Panc1 (cell line): ENCODE results near the gene ACBD3. TPM values are rescaled to one million over a fixed set of nuclear protein-coding genes. Genes with fewer than 3 reads are reported as not detected.

Experiments
- ATAC-seq: fragments of 200-7000 bp; cut with Tn5 transposase; 2 replicates; pipeline ENCODE4 v1.9.1; 2020; ENCODE audit warnings: mild to moderate bottlenecking, moderate library complexity
- BruUV-seq: library from RNA; stranded (reverse); fragments of 400-500 nt; replicated peaks from 2 replicates; lab custom pipeline; 2021; lab: Mats Ljungman, UMichigan
- CTCF ChIA-PET: fragments of 300-600 bp; sonication (Branson Sonifier 250); formaldehyde crosslinking; loops from one replicate; lab custom pipeline; 2022; ENCODE audit warnings: antibody characterized with exemption; lab: Charles Lee
- POLR2A ChIA-PET: fragments of 300-600 bp; sonication (Branson Sonifier 250); formaldehyde crosslinking; loops from one replicate; lab custom pipeline; 2022; ENCODE audit warnings: antibody characterized with exemption; lab: Charles Lee
- DNase-seq: peaks from one replicate; pipeline ENCODE4 v3.0.0-alpha.2; 2010; ENCODE audit warnings: low read depth, low spot score
- H3K27ac ChIP-seq: 2 replicates; pipeline ENCODE4 v1.5.1; 2011; ENCODE audit warnings: mild to moderate bottlenecking, low read length, inconsistent platforms
- H3K27me3 ChIP-seq: fragments of 200-500 bp; sonication (Bioruptor generic); 2 replicates; pipeline ENCODE4 v1.6.0; 2014; ENCODE audit warnings: low read length, inconsistent platforms; ENCODE audit not compliant: control insufficient read depth, insufficient read depth
- H3K36me3 ChIP-seq: fragments of 200-500 bp; sonication (Bioruptor generic); 2 replicates; pipeline ENCODE4 v1.5.1; 2014; ENCODE audit warnings: inconsistent platforms, mild to moderate bottlenecking, low read length, moderate library complexity; ENCODE audit not compliant: control insufficient read depth, insufficient read depth
- H3K4me1 ChIP-seq: 2 replicates; pipeline ENCODE4 v1.5.1; 2011; ENCODE audit warnings: inconsistent platforms, mild to moderate bottlenecking, low read length, moderate library complexity; ENCODE audit not compliant: control insufficient read depth, insufficient read depth
- H3K4me3 ChIP-seq, 2 experiments: 2 replicates each; pipeline ENCODE4 v1.5.1; 2011 to 2012; ENCODE audit warnings: low read depth in 2 of 2, low read length in 2 of 2, mild to moderate bottlenecking in 2 of 2, inconsistent platforms in 1 of 2, moderate library complexity in 1 of 2
- H3K9me3 ChIP-seq: fragments of 200-500 bp; sonication (Bioruptor generic); 2 replicates; pipeline ENCODE4 v1.5.1; 2014; ENCODE audit warnings: low read depth, mild to moderate bottlenecking, inconsistent platforms, low read length, moderate library complexity; ENCODE audit not compliant: control insufficient read depth, insufficient read depth
- CTCF ChIP-seq: fragments of 450-650 bp; IDR thresholded peaks from 2 replicates; pipeline ENCODE4 v1.5.1; 2017; ENCODE audit warnings: mild to moderate bottlenecking
- POLR2AphosphoS5 ChIP-seq: IDR thresholded peaks from 2 replicates; pipeline ENCODE4 v1.6.1; 2012; ENCODE audit warnings: mild to moderate bottlenecking, low read depth, low read length, moderate library complexity
- SIN3A ChIP-seq: IDR thresholded peaks from 2 replicates; pipeline ENCODE4 v1.6.1; 2012; ENCODE audit warnings: low read depth, mild to moderate bottlenecking, low read length, moderate library complexity, borderline replicate concordance; ENCODE audit not compliant: insufficient read depth
- TCF7L2 ChIP-seq: IDR thresholded peaks from 2 replicates; pipeline ENCODE4 v1.6.1; 2011; ENCODE audit warnings: mild to moderate bottlenecking, low read depth, low read length, inconsistent platforms
- in situ Hi-C: cut with HindIII; loops from 2 replicates; pipeline ENCODE4 v1.10.0; 2016; ENCODE audit warnings: low sequenced_read_pairs, low pct_unique_long_range_greater_than_20kb
- intact Hi-C: fragments of 100-400 bp; cut with micrococcal nuclease; formaldehyde crosslinking; loops from one replicate; pipeline ENCODE4 v1.10.0; 2022; ENCODE audit not compliant: unreplicated experiment
- total RNA-seq: library from RNA; stranded (reverse); gene quantifications from one replicate; pipeline ENCODE4 v1.2.1, GENCODE V29; 2021; ENCODE audit not compliant: unreplicated experiment
- TF ChIP-seq, protein P1 (sequence below), 2 experiments: IDR thresholded peaks; 2 replicates each; pipeline ENCODE4 v1.6.1; 2011 to 2012; ENCODE audit warnings: low read depth in 2 of 2, control low read depth in 1 of 2, low read length in 1 of 2, mild to moderate bottlenecking in 1 of 2, moderate library complexity in 1 of 2; ENCODE audit not compliant: insufficient read depth in 1 of 2

ACBD3 gene
- total RNA-seq, 1 experiment from 2014 or later: 31.2 TPM

- Histone ChIP-seq H3K4me1 (no peaks in the 10 kb centered on the region), H3K27ac (no peak overlapping the region), H3K36me3 (no peaks in the 10 kb centered on the region), H3K27me3 (no peaks in the 10 kb centered on the region), H3K4me3 (no peak overlapping the region), H3K9me3 (no peaks in the 10 kb centered on the region)
- CTCF ChIA-PET: no interaction called here
- intact Hi-C loops (no loop called here), in situ Hi-C loops (no loop called here)
- TF ChIP-seq SIN3A (no peak), CTCF (no peak), TCF7L2 (no peak), POLR2AphosphoS5 (no peak)
- TF ChIP-seq, protein P1, sequence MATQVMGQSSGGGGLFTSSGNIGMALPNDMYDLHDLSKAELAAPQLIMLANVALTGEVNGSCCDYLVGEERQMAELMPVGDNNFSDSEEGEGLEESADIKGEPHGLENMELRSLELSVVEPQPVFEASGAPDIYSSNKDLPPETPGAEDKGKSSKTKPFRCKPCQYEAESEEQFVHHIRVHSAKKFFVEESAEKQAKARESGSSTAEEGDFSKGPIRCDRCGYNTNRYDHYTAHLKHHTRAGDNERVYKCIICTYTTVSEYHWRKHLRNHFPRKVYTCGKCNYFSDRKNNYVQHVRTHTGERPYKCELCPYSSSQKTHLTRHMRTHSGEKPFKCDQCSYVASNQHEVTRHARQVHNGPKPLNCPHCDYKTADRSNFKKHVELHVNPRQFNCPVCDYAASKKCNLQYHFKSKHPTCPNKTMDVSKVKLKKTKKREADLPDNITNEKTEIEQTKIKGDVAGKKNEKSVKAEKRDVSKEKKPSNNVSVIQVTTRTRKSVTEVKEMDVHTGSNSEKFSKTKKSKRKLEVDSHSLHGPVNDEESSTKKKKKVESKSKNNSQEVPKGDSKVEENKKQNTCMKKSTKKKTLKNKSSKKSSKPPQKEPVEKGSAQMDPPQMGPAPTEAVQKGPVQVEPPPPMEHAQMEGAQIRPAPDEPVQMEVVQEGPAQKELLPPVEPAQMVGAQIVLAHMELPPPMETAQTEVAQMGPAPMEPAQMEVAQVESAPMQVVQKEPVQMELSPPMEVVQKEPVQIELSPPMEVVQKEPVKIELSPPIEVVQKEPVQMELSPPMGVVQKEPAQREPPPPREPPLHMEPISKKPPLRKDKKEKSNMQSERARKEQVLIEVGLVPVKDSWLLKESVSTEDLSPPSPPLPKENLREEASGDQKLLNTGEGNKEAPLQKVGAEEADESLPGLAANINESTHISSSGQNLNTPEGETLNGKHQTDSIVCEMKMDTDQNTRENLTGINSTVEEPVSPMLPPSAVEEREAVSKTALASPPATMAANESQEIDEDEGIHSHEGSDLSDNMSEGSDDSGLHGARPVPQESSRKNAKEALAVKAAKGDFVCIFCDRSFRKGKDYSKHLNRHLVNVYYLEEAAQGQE (IDR thresholded peaks at IDR 0.05; ENCODE audit: insufficient read depth in 1 of 2, low read depth in 2 of 2, low read length in 1 of 2): no peak
- POLR2A ChIA-PET: no interaction called here
- ATAC-seq (no peak), DNase-seq (no peak)
- BruUV-seq: no TSS peak
Measured at GRCh38 chr1:226097866-226098625, 88.5 kb downstream of the ACBD3 start.

DNA sequence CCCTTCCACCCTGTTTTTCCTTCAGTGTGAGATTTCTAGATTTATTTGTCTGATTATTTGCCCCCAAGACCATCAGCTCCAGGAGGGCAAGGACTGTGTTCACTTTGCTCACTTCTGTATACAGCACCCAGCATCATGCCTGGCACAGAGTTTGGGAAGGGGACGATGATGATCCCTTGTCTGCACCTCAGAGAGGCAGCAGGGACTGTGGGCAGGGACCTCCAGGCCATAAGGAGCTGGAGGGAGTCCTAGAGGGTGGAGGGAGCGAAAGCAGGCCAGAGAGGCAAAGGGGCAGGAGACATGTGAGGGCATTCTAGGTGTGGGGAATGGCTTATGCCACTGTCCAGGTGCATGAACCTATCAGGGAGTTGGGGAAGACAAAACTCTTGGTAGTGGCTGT, 91.3 kb downstream of the ACBD3 start:
- in situ Hi-C loops: no loop called here
- ChIA-PET POLR2A (no interaction called here), CTCF (no interaction called here)
- no peaks in the 10 kb centered on the region for H3K4me1 ChIP-seq
- no peak overlapping the region for H3K27ac ChIP-seq
- H3K9me3 ChIP-seq: no peaks in the 10 kb centered on the region
- no TSS peak for BruUV-seq
- no peak overlapping the region for H3K4me3 ChIP-seq
- DNase-seq (no peak), ATAC-seq (no peak)
- no peaks in the 10 kb centered on the region for H3K27me3 ChIP-seq
- no peaks in the 10 kb centered on the region for H3K36me3 ChIP-seq
- TF ChIP-seq SIN3A: no peak
- TF ChIP-seq, protein P1 (IDR thresholded peaks at IDR 0.05; ENCODE audit: insufficient read depth in 1 of 2, low read depth in 2 of 2, low read length in 1 of 2): no peak
- TF ChIP-seq CTCF: no peak
- no peak for TF ChIP-seq POLR2AphosphoS5
- no peak for TF ChIP-seq TCF7L2
- intact Hi-C loops: no loop called here
